Colonic mucosa (tissue), 4 donors: ENCODE data around the gene CADM1. TPM values are rescaled to one million over a fixed set of nuclear protein-coding genes. Genes with fewer than 3 reads are reported as not detected.

ENCODE experiments used
- DNase-seq: peaks from one replicate; pipeline ENCODE4 v3.0.0-alpha.2; 2020
- H3K27ac ChIP-seq: fragments of 200-600 bp; one replicate; pipeline ENCODE4 v1.8.0; 2021
- H3K27me3 ChIP-seq: fragments of 200-600 bp; one replicate; pipeline ENCODE4 v1.8.0; 2021
- H3K36me3 ChIP-seq: fragments of 200-600 bp; one replicate; pipeline ENCODE4 v1.8.0; 2021
- H3K4me1 ChIP-seq: fragments of 200-600 bp; one replicate; pipeline ENCODE4 v1.8.0; 2021; ENCODE audit warnings: mild to moderate bottlenecking
- H3K4me3 ChIP-seq: fragments of 200-600 bp; one replicate; pipeline ENCODE4 v1.8.0; 2021
- H3K9ac ChIP-seq, 2 donors: one replicate each; pipeline ENCODE4 v1.7.0; 2013; ENCODE audit warnings: control low read depth in 2 of 2, low read depth in 2 of 2, low read length in 2 of 2
- H3K9me3 ChIP-seq: fragments of 200-600 bp; one replicate; pipeline ENCODE4 v1.8.0; 2021
- CTCF ChIP-seq: fragments of 200-600 bp; IDR thresholded peaks from one replicate; pipeline ENCODE4 v1.8.0; 2022; ENCODE audit warnings: antibody characterized with exemption, mild to moderate bottlenecking
- intact Hi-C: fragments of 100-400 bp; cut with DNase I; formaldehyde crosslinking; loops from one replicate; pipeline ENCODE4 v1.14.1; 2022
- total RNA-seq, 2 donors: library from RNA; stranded (reverse); fragmentation: NEBNext Ultra II Directional in 1 of 2; extraction: Animal tissue kit (Norgen Biotek cat#: 25700) in 1 of 2; gene quantifications; one replicate each; pipeline ENCODE4 v1.2.1, GENCODE V29; 2021
- donor health status: healthy.
- donor health status: DM: no; HTN: no; CAD: no.
- donor health status: DM: no; HTN: no; CAD: no.

The CADM1 gene
- total RNA-seq, 2 donors from 2014 or later: 5.2 to 6.4 TPM

- Histone ChIP-seq H3K4me1 (no peaks in the 10 kb centered on the region), H3K27me3 (no peaks in the 10 kb centered on the region), H3K9me3 (no peaks in the 10 kb centered on the region), H3K4me3 (no peak overlapping the region), H3K36me3 (no peaks in the 10 kb centered on the region), H3K9ac (no peak overlapping the region), H3K27ac (no peak overlapping the region)
- DNase-seq: no peak
- intact Hi-C loops: no loop called here
- no peak for TF ChIP-seq CTCF
Observed at GRCh38 chr11:115317277-115318185, 186.7 kb downstream of the CADM1 start.

GRCh38 chr11:115316696-115317095, 187.5 kb downstream of the CADM1 start:
- TF ChIP-seq CTCF: no peak
- DNase-seq: no peak
- no peak overlapping the region for H3K4me3 ChIP-seq
- H3K9me3 ChIP-seq: no peaks in the 10 kb centered on the region
- H3K9ac ChIP-seq: no peak overlapping the region
- H3K36me3 ChIP-seq: no peaks in the 10 kb centered on the region
- H3K27ac ChIP-seq: no peak overlapping the region
- no peaks in the 10 kb centered on the region for H3K27me3 ChIP-seq
- intact Hi-C loops: no loop called here
- H3K4me1 ChIP-seq: no peaks in the 10 kb centered on the region

GRCh38 chr11:115314330-115314920, 189.8 kb downstream of the CADM1 start:
- no peak overlapping the region for H3K27ac ChIP-seq
- H3K4me3 ChIP-seq: no peak overlapping the region
- H3K36me3 ChIP-seq: no peaks in the 10 kb centered on the region
- DNase-seq: no peak
- intact Hi-C loops: no loop called here
- H3K4me1 ChIP-seq: no peaks in the 10 kb centered on the region
- no peaks in the 10 kb centered on the region for H3K27me3 ChIP-seq
- no peak for TF ChIP-seq CTCF
- no peaks in the 10 kb centered on the region for H3K9me3 ChIP-seq
- no peak overlapping the region for H3K9ac ChIP-seq

- H3K36me3 ChIP-seq: no peaks in the 10 kb centered on the region
- no peak overlapping the region for H3K9ac ChIP-seq
- intact Hi-C loops: no loop called here
- H3K27ac ChIP-seq: no peak overlapping the region
- H3K9me3 ChIP-seq: no peaks in the 10 kb centered on the region
- no peaks in the 10 kb centered on the region for H3K27me3 ChIP-seq
- no peaks in the 10 kb centered on the region for H3K4me1 ChIP-seq
- H3K4me3 ChIP-seq: no peak overlapping the region
- no peak for TF ChIP-seq CTCF
- DNase-seq: no peak
Observed at GRCh38 chr11:115313224-115313838, 190.9 kb downstream of the CADM1 start.

- no peak for TF ChIP-seq CTCF
- H3K27ac ChIP-seq: no peak overlapping the region
- no peaks in the 10 kb centered on the region for H3K36me3 ChIP-seq
- no peaks in the 10 kb centered on the region for H3K9me3 ChIP-seq
- intact Hi-C loops: no loop called here
- H3K4me1 ChIP-seq: no peaks in the 10 kb centered on the region
- H3K27me3 ChIP-seq: no peaks in the 10 kb centered on the region
- no peak overlapping the region for H3K9ac ChIP-seq
- no peak for DNase-seq
- H3K4me3 ChIP-seq: no peak overlapping the region
Observed at GRCh38 chr11:115311949-115312348, 192.3 kb downstream of the CADM1 start.
